Ishikawa (cell line): ENCODE results near the gene AP3S1.

ENCODE experiments used
- REST ChIP-seq: IDR thresholded peaks from 2 replicates; pipeline ENCODE4 v1.6.1; 2012; ENCODE audit warnings: low read depth, mild to moderate bottlenecking
- TAF1 ChIP-seq: IDR thresholded peaks from 2 replicates; pipeline ENCODE4 v1.6.1; 2012; ENCODE audit warnings: low read depth, mild to moderate bottlenecking

- no peak for TF ChIP-seq TAF1
- TF ChIP-seq REST = no peak
These were observed 39.8 kb upstream of the AP3S1 start for GRCh38 chr5:115801984-115802383.
